ENCODE results near the gene MECP2. TPM values are rescaled to one million over a fixed set of nuclear protein-coding genes. Genes with fewer than 3 reads are reported as not detected.

Gene MECP2
- total RNA-seq, 6 experiments from 2014 or later, result 14.1 to 18.4 (median 16.0) TPM

MicroRNAs encoded within 50 kb of the gene (microRNA counts, 767-probe panel; counts per million panel counts)
- 237 counts per million for microRNA hsa-miR-718

Small RNAs within 50 kb of the gene (microRNA-seq; reads per million reads assigned to microRNA genes)
- gene MIR3202-1, result 0 reads per million in 2 donors
- gene MIR3202-2, result 0 reads per million in 2 donors
- 0 to 0.29 reads per million in 2 donors for gene MIR718

Small RNAs within 50 kb of the gene (small RNA-seq; reads per million reads assigned to genes)
- 0 reads per million in 2 experiments for gene MIR3202-1

Other genes with a start within 250 kb of the MECP2 start
- gene L1CAM, start 211.5 kb downstream of the MECP2 start, total RNA-seq, result under 1 TPM in 4 of 6 experiments, not detected in 2; 0.33 to 0.64 (median 0.47) TPM
- gene AVPR2, start 193.0 kb downstream of the MECP2 start, total RNA-seq, result under 1 TPM in 1 of 6 experiments, not detected in 5; 0.31 TPM
- 10 to 100 TPM in 2 of 6 experiments, 1 to 10 TPM in 4; 5.5 to 11.9 (median 8.7) TPM for gene ARHGAP4, start 171.5 kb downstream of the MECP2 start, total RNA-seq
- gene NAA10, start 162.7 kb downstream of the MECP2 start, total RNA-seq, result 10 to 100 TPM; 36.1 to 56.2 (median 39.7) TPM
- 1 to 10 TPM; 2.2 to 9.1 (median 5.2) TPM for gene RENBP, start 153.1 kb downstream of the MECP2 start, total RNA-seq
- gene HCFC1, start 125.9 kb downstream of the MECP2 start, total RNA-seq, result 10 to 100 TPM; 15.2 to 32.5 (median 19.7) TPM
- 10 to 100 TPM in 1 of 6 experiments, 1 to 10 TPM in 5; 3.8 to 10.3 (median 5.9) TPM for gene TMEM187, start 125.0 kb downstream of the MECP2 start, total RNA-seq
- gene IRAK1, start 77.8 kb downstream of the MECP2 start, total RNA-seq, result 10 to 100 TPM; 27.4 to 77.7 (median 41.4) TPM
- gene OPN1LW, start 46.5 kb upstream of the MECP2 start, total RNA-seq, result not detected
- not detected for gene OPN1MW, start 84.9 kb upstream of the MECP2 start, total RNA-seq
- not detected for gene OPN1MW2, start 122.0 kb upstream of the MECP2 start, total RNA-seq
- not detected for gene OPN1MW3, start 159.9 kb upstream of the MECP2 start, total RNA-seq
- gene TEX28, start 197.4 kb upstream of the MECP2 start, total RNA-seq, result not detected
- gene TKTL1, start 198.1 kb upstream of the MECP2 start, total RNA-seq, result under 1 TPM in 1 of 6 experiments, not detected in 5; 0.06 TPM

Data from right lobe of liver (tissue), 5 donors.